ENCODE data around the gene TADA2A.
A peak's percentile ranks its signal among the peaks of the same experiment; 100 is the strongest.

DNA sequence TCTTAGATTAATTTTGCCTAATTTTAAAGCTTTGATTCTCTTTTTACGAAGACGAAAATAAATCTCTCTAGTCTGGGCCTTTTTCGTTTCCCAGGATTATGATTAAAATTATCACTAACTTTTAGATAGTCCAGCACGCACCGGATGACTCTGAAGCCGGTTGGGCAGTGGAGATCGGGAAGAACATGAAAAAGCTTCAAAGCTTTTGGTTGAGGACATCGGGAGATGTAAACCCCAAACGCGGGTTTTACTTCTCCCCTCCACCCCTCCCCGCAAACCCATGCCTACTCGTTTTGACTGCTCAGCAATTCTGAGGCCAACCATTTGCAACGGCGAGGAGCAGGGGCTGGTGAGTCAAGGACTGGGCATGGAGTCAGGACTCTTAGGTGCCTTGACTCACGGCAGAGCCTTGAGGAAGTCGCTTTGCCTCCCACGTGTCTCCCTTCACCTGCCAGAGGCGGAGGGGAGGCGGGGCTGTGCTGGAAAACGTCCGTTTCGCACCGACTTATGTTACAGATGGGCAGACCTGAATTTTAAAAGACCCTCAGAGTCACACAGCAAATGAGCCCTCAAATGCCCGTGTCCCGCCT is 82.0 kb downstream of the TADA2A start:
- TF ChIP-seq KDM1A (IDR thresholded peaks at IDR 0.05; ENCODE audit: low read depth): no peak
- TF ChIP-seq SREBF2 (IDR thresholded peaks at IDR 0.05): no peak
- TF ChIP-seq, protein P1, sequence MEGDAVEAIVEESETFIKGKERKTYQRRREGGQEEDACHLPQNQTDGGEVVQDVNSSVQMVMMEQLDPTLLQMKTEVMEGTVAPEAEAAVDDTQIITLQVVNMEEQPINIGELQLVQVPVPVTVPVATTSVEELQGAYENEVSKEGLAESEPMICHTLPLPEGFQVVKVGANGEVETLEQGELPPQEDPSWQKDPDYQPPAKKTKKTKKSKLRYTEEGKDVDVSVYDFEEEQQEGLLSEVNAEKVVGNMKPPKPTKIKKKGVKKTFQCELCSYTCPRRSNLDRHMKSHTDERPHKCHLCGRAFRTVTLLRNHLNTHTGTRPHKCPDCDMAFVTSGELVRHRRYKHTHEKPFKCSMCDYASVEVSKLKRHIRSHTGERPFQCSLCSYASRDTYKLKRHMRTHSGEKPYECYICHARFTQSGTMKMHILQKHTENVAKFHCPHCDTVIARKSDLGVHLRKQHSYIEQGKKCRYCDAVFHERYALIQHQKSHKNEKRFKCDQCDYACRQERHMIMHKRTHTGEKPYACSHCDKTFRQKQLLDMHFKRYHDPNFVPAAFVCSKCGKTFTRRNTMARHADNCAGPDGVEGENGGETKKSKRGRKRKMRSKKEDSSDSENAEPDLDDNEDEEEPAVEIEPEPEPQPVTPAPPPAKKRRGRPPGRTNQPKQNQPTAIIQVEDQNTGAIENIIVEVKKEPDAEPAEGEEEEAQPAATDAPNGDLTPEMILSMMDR (IDR thresholded peaks at IDR 0.05): no peak
- TF ChIP-seq MAFK (IDR thresholded peaks at IDR 0.05; ENCODE audit: partially characterized antibody): peak; percentile 100
- TF ChIP-seq, protein P2, sequence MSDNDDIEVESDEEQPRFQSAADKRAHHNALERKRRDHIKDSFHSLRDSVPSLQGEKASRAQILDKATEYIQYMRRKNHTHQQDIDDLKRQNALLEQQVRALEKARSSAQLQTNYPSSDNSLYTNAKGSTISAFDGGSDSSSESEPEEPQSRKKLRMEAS (IDR thresholded peaks at IDR 0.05): peak; percentile 88
